Measurements from ENCODE around the gene CFDP1. TPM values are rescaled to one million over a fixed set of nuclear protein-coding genes. Genes with fewer than 3 reads are reported as not detected.

Gene CFDP1
- total and polyA plus RNA-seq, 5 donors from 2014 or later: 32.0 to 63.8 (median 40.2) TPM

- peak overlapping the region in 1 of 3 donors; percentile 38 for H3K27ac Mint-ChIP-seq
- DNase-seq: no peak
- H3K27ac ChIP-seq (ENCODE audit: insufficient read depth, low read length, poor library complexity, severe bottlenecking): no peak overlapping the region
- no peaks in the 10 kb centered on the region for H3K27me3 Mint-ChIP-seq
- H3K27me3 ChIP-seq (ENCODE audit: control insufficient read depth, insufficient read depth, low read length): no peaks in the 10 kb centered on the region
- no peaks in the 10 kb centered on the region for H3K9me3 ChIP-seq (ENCODE audit: control insufficient read depth in 2 of 2, low read length in 2 of 2)
- no peak overlapping the region for H3K4me3 ChIP-seq (ENCODE audit: low read depth, low read length)
- H3K4me1 Mint-ChIP-seq: peaks cover 9 to 13% (median 12%) of the 10 kb centered on the region in 4 donors
- no peak for ATAC-seq (ENCODE audit: low read depth in 2 of 2)
- no peaks in the 10 kb centered on the region for H3K9me3 Mint-ChIP-seq
- H3K4me3 Mint-ChIP-seq: no peak overlapping the region
- H3K36me3 ChIP-seq (ENCODE audit: control insufficient read depth, insufficient read depth, low read length): no peaks in the 10 kb centered on the region
- peaks cover 12% of the 10 kb centered on the region for H3K36me3 Mint-ChIP-seq
- no peaks in the 10 kb centered on the region for H3K4me1 ChIP-seq (ENCODE audit: control insufficient read depth, insufficient read depth, low read length, poor library complexity, severe bottlenecking)
Observed at GRCh38 chr16:75354170-75354569, 79.1 kb downstream of the CFDP1 start.

DNA sequence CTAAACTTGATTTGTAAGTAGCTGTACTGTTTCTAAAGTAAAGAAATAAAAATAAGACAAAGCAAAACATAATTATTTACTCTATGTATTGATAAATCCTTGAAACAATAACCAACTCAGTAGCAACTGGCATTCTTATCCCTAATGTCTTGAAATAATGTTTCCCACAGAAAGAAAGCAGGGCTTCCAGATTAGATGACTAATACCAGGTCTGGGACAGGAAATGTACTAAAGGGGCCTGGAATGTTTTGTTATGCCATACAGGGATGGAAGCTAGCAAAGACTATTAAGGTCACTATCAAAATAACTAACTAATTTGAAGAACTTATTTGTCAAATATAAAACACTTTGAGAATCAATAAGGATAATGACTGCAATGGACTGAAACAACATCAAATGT lies 82.1 kb downstream of the CFDP1 start:
- Histone ChIP-seq H3K27ac (ENCODE audit: insufficient read depth, low read length, poor library complexity, severe bottlenecking) (no peak overlapping the region), H3K36me3 (ENCODE audit: control insufficient read depth, insufficient read depth, low read length) (no peaks in the 10 kb centered on the region), H3K9me3 (ENCODE audit: control insufficient read depth in 2 of 2, low read length in 2 of 2) (no peaks in the 10 kb centered on the region), H3K27me3 (ENCODE audit: control insufficient read depth, insufficient read depth, low read length) (no peaks in the 10 kb centered on the region), H3K4me1 (ENCODE audit: control insufficient read depth, insufficient read depth, low read length, poor library complexity, severe bottlenecking) (no peaks in the 10 kb centered on the region), H3K4me3 (ENCODE audit: low read depth, low read length) (no peak overlapping the region)
- no peaks in the 10 kb centered on the region for H3K27me3 Mint-ChIP-seq
- H3K4me1 Mint-ChIP-seq: peaks cover 4 to 12% (median 11%) of the 10 kb centered on the region in 4 donors
- H3K36me3 Mint-ChIP-seq: peaks cover 19% of the 10 kb centered on the region
- no peak overlapping the region for H3K27ac Mint-ChIP-seq
- DNase-seq (no peak), ATAC-seq (ENCODE audit: low read depth in 2 of 2) (no peak)
- H3K9me3 Mint-ChIP-seq: peaks cover 0 to 1% (median 0%) of the 10 kb centered on the region in 7 donors
- H3K4me3 Mint-ChIP-seq: no peak overlapping the region

DNA sequence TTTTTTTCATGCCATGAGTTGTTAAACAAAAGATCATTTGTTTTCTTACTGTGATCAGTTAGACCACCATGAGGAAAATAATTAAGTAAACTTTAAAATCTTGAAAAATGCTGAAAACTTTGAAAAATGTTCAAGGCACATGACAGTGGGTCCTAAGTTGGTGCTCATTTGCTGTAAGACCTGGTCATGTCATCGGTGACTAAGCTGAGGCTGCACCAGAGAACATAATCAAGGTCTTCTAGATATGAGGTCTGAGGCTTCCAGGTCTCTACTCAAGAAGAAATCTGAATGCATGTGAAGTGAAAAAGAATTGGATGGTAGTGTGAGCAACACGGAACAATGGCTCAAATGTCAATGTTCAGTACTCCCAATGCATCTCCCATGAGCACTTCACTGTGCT lies 87.6 kb downstream of the CFDP1 start:
- Histone ChIP-seq H3K27me3 (ENCODE audit: control insufficient read depth, insufficient read depth, low read length) (no peaks in the 10 kb centered on the region), H3K9me3 (ENCODE audit: control insufficient read depth in 2 of 2, low read length in 2 of 2) (no peaks in the 10 kb centered on the region), H3K36me3 (ENCODE audit: control insufficient read depth, insufficient read depth, low read length) (peaks cover 3% of the 10 kb centered on the region), H3K4me1 (ENCODE audit: control insufficient read depth, insufficient read depth, low read length, poor library complexity, severe bottlenecking) (no peaks in the 10 kb centered on the region), H3K4me3 (ENCODE audit: low read depth, low read length) (no peak overlapping the region), H3K27ac (ENCODE audit: insufficient read depth, low read length, poor library complexity, severe bottlenecking) (no peak overlapping the region)
- Mint-ChIP-seq H3K9me3 (peaks cover 0 to 1% (median 0%) of the 10 kb centered on the region in 7 donors), H3K4me1 (peaks cover 4 to 14% (median 5%) of the 10 kb centered on the region in 4 donors), H3K4me3 (no peak overlapping the region), H3K27ac (peak overlapping the region in 1 of 3 donors; percentile 35), H3K27me3 (no peaks in the 10 kb centered on the region), H3K36me3 (peaks cover 33% of the 10 kb centered on the region)
- ATAC-seq (ENCODE audit: low read depth in 2 of 2) (no peak), DNase-seq (no peak)

GRCh38 chr16:75343941-75344340 lies 89.4 kb downstream of the CFDP1 start:
- Histone ChIP-seq H3K9me3 (ENCODE audit: control insufficient read depth in 2 of 2, low read length in 2 of 2) (no peaks in the 10 kb centered on the region), H3K4me3 (ENCODE audit: low read depth, low read length) (no peak overlapping the region), H3K4me1 (ENCODE audit: control insufficient read depth, insufficient read depth, low read length, poor library complexity, severe bottlenecking) (no peaks in the 10 kb centered on the region), H3K27ac (ENCODE audit: insufficient read depth, low read length, poor library complexity, severe bottlenecking) (no peak overlapping the region), H3K27me3 (ENCODE audit: control insufficient read depth, insufficient read depth, low read length) (no peaks in the 10 kb centered on the region), H3K36me3 (ENCODE audit: control insufficient read depth, insufficient read depth, low read length) (peaks cover 3% of the 10 kb centered on the region)
- Mint-ChIP-seq H3K4me1 (peaks cover 3 to 11% (median 4%) of the 10 kb centered on the region in 4 donors), H3K9me3 (peaks cover 0 to 1% (median 0%) of the 10 kb centered on the region in 7 donors), H3K27ac (no peak overlapping the region), H3K36me3 (peaks cover 37% of the 10 kb centered on the region), H3K27me3 (no peaks in the 10 kb centered on the region), H3K4me3 (no peak overlapping the region)
- ATAC-seq (ENCODE audit: low read depth in 2 of 2) (no peak), DNase-seq (no peak)

GRCh38 chr16:75343286-75343685 lies 90.0 kb downstream of the CFDP1 start:
- DNase-seq (no peak), ATAC-seq (ENCODE audit: low read depth in 2 of 2) (no peak)
- H3K27ac ChIP-seq (ENCODE audit: insufficient read depth, low read length, poor library complexity, severe bottlenecking): no peak overlapping the region
- H3K4me3 ChIP-seq (ENCODE audit: low read depth, low read length): no peak overlapping the region
- peaks cover 3% of the 10 kb centered on the region for H3K36me3 ChIP-seq (ENCODE audit: control insufficient read depth, insufficient read depth, low read length)
- H3K36me3 Mint-ChIP-seq: peaks cover 39% of the 10 kb centered on the region
- H3K27me3 ChIP-seq (ENCODE audit: control insufficient read depth, insufficient read depth, low read length): no peaks in the 10 kb centered on the region
- H3K4me1 Mint-ChIP-seq: peaks cover 3 to 14% (median 5%) of the 10 kb centered on the region in 4 donors
- H3K27me3 Mint-ChIP-seq: no peaks in the 10 kb centered on the region
- H3K4me1 ChIP-seq (ENCODE audit: control insufficient read depth, insufficient read depth, low read length, poor library complexity, severe bottlenecking): no peaks in the 10 kb centered on the region
- no peak overlapping the region for H3K27ac Mint-ChIP-seq
- H3K9me3 ChIP-seq (ENCODE audit: control insufficient read depth in 2 of 2, low read length in 2 of 2): no peaks in the 10 kb centered on the region
- no peak overlapping the region for H3K4me3 Mint-ChIP-seq
- peaks cover 0 to 1% (median 0%) of the 10 kb centered on the region in 7 donors for H3K9me3 Mint-ChIP-seq

DNA sequence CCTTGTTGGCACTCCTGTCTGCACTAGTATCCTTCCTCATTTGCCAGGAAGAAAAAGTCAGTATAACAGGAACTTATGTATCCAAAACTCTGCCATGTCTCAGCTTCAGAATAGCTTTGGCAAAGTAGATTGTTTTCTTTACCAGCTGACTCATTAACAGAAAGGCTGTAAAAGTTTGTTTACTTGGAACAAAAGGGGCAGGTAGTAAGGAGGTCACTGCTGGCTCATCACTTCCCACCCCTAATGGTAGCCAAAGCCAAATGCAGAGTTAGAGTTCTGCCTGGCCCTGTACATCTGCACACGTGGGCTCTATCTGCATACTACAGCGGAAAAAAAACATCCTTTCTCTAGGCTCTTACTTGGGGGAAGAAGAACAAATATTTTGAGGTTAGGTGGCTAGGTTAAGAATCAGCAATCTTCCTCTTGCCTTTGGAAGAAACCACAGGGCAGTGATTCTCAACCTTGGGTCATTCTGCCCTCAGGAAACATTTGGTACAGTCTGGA lies 90.9 kb downstream of the CFDP1 start:
- no peaks in the 10 kb centered on the region for H3K27me3 Mint-ChIP-seq
- H3K27ac ChIP-seq (ENCODE audit: insufficient read depth, low read length, poor library complexity, severe bottlenecking): no peak overlapping the region
- H3K4me3 ChIP-seq (ENCODE audit: low read depth, low read length): no peak overlapping the region
- H3K4me1 ChIP-seq (ENCODE audit: control insufficient read depth, insufficient read depth, low read length, poor library complexity, severe bottlenecking): no peaks in the 10 kb centered on the region
- H3K4me1 Mint-ChIP-seq: peaks cover 4 to 14% (median 5%) of the 10 kb centered on the region in 4 donors
- H3K9me3 Mint-ChIP-seq: no peaks in the 10 kb centered on the region
- no peaks in the 10 kb centered on the region for H3K9me3 ChIP-seq (ENCODE audit: control insufficient read depth in 2 of 2, low read length in 2 of 2)
- H3K36me3 ChIP-seq (ENCODE audit: control insufficient read depth, insufficient read depth, low read length): peaks cover 3% of the 10 kb centered on the region
- H3K27me3 ChIP-seq (ENCODE audit: control insufficient read depth, insufficient read depth, low read length): no peaks in the 10 kb centered on the region
- DNase-seq: no peak
- no peak for ATAC-seq (ENCODE audit: low read depth in 2 of 2)
- H3K36me3 Mint-ChIP-seq: peaks cover 39% of the 10 kb centered on the region
- no peak overlapping the region for H3K4me3 Mint-ChIP-seq
- peak overlapping the region in 2 of 3 donors; percentile 8 to 28 for H3K27ac Mint-ChIP-seq

GRCh38 chr16:75341564-75342307 lies 91.6 kb downstream of the CFDP1 start:
- H3K4me3 Mint-ChIP-seq: no peak overlapping the region
- no peaks in the 10 kb centered on the region for H3K27me3 Mint-ChIP-seq
- Histone ChIP-seq H3K4me3 (ENCODE audit: low read depth, low read length) (no peak overlapping the region), H3K27ac (ENCODE audit: insufficient read depth, low read length, poor library complexity, severe bottlenecking) (no peak overlapping the region), H3K36me3 (ENCODE audit: control insufficient read depth, insufficient read depth, low read length) (peaks cover 3% of the 10 kb centered on the region), H3K27me3 (ENCODE audit: control insufficient read depth, insufficient read depth, low read length) (no peaks in the 10 kb centered on the region), H3K9me3 (ENCODE audit: control insufficient read depth in 2 of 2, low read length in 2 of 2) (no peaks in the 10 kb centered on the region), H3K4me1 (ENCODE audit: control insufficient read depth, insufficient read depth, low read length, poor library complexity, severe bottlenecking) (no peaks in the 10 kb centered on the region)
- H3K27ac Mint-ChIP-seq: no peak overlapping the region
- ATAC-seq (ENCODE audit: low read depth in 2 of 2) (no peak), DNase-seq (no peak)
- H3K9me3 Mint-ChIP-seq: no peaks in the 10 kb centered on the region
- peaks cover 6 to 16% (median 8%) of the 10 kb centered on the region in 4 donors for H3K4me1 Mint-ChIP-seq
- peaks cover 40% of the 10 kb centered on the region for H3K36me3 Mint-ChIP-seq

Data from CD4-positive, CD25-positive, alpha-beta regulatory T cell (primary cell).